Measurements from ENCODE around the gene PTPRM. TPM values are rescaled to one million over a fixed set of nuclear protein-coding genes. Genes with fewer than 3 reads are reported as not detected.

The PTPRM gene
- total and polyA plus RNA-seq, 12 donors = 31.7 to 116 (median 61.2) TPM

GRCh38 chr18:8296886-8297616 is 729.9 kb downstream of the PTPRM start:
- WGBS, 4 donors = 82 to 94% (median 92%) methylated on average over 16 of the region's 16 CpGs
- Histone ChIP-seq H3K36me3 (replicated peaks in 1 of 2) (peaks cover 0 to 7% of the 10 kb centered on the region in 2 donors), H3K4me3 (no peak overlapping the region), H3K27me3 (no peaks in the 10 kb centered on the region), H3K4me1 (replicated peaks in 1 of 2) (no peaks in the 10 kb centered on the region), H3K27ac (no peak overlapping the region), H3K9me3 (replicated peaks in 1 of 3) (no peaks in the 10 kb centered on the region)
- TF ChIP-seq CTCF (IDR thresholded peaks at IDR 0.05) (no peak), POLR2A (IDR thresholded peaks at IDR 0.05) (no peak)
- intact Hi-C loops (cut with DNase I) = no loop called here
- no peak for DNase-seq

- WGBS, 4 donors = 89 to 100% (median 98%) methylated on average over 2 of the region's 2 CpGs
- no peak overlapping the region for H3K4me3 ChIP-seq
- intact Hi-C loops (cut with DNase I) = no loop called here
- H3K27ac ChIP-seq = no peak overlapping the region
- TF ChIP-seq POLR2A (IDR thresholded peaks at IDR 0.05) = no peak
- TF ChIP-seq CTCF (IDR thresholded peaks at IDR 0.05) = no peak
- H3K36me3 ChIP-seq (replicated peaks in 1 of 2) = peaks cover 0 to 7% of the 10 kb centered on the region in 2 donors
- H3K9me3 ChIP-seq (replicated peaks in 1 of 3) = no peaks in the 10 kb centered on the region
- no peaks in the 10 kb centered on the region for H3K4me1 ChIP-seq (replicated peaks in 1 of 2)
- H3K27me3 ChIP-seq = no peaks in the 10 kb centered on the region
- no peak for DNase-seq
These were observed 731.1 kb downstream of the PTPRM start for GRCh38 chr18:8298186-8298585.

- intact Hi-C loops (cut with DNase I) = no loop called here
- H3K4me1 ChIP-seq (replicated peaks in 1 of 2) = no peaks in the 10 kb centered on the region
- H3K4me3 ChIP-seq = no peak overlapping the region
- H3K9me3 ChIP-seq (replicated peaks in 1 of 3) = no peaks in the 10 kb centered on the region
- DNase-seq = no peak
- no peak overlapping the region for H3K27ac ChIP-seq
- TF ChIP-seq POLR2A (IDR thresholded peaks at IDR 0.05) = no peak
- TF ChIP-seq CTCF (IDR thresholded peaks at IDR 0.05) = no peak
- no peaks in the 10 kb centered on the region for H3K27me3 ChIP-seq
- peaks cover 0 to 7% of the 10 kb centered on the region in 2 donors for H3K36me3 ChIP-seq (replicated peaks in 1 of 2)
- WGBS, 4 donors = 86 to 94% (median 91%) methylated on average over 8 of the region's 8 CpGs
These were observed 732.2 kb downstream of the PTPRM start for GRCh38 chr18:8299054-8299980.

- no peak overlapping the region for H3K27ac ChIP-seq
- intact Hi-C loops (cut with DNase I) = no loop called here
- H3K27me3 ChIP-seq = no peaks in the 10 kb centered on the region
- no peak overlapping the region for H3K4me3 ChIP-seq
- 90 to 97% (median 92%) methylated on average over 6 of the region's 6 CpGs for WGBS, 4 donors
- no peaks in the 10 kb centered on the region for H3K4me1 ChIP-seq (replicated peaks in 1 of 2)
- TF ChIP-seq POLR2A (IDR thresholded peaks at IDR 0.05) (no peak), CTCF (IDR thresholded peaks at IDR 0.05) (no peak)
- H3K9me3 ChIP-seq (replicated peaks in 1 of 3) = no peaks in the 10 kb centered on the region
- H3K36me3 ChIP-seq (replicated peaks in 1 of 2) = peaks cover 0 to 7% of the 10 kb centered on the region in 2 donors
- no peak for DNase-seq
These were observed 733.8 kb downstream of the PTPRM start for GRCh38 chr18:8300751-8301410.
